ENCODE results near the gene OVOL3.
"Not testable (repeated sequence)": the region's sequence is repeated elsewhere in the genome, so short reads cannot be mapped to it uniquely, and the experiment has no call there.

Gene OVOL3

DNA sequence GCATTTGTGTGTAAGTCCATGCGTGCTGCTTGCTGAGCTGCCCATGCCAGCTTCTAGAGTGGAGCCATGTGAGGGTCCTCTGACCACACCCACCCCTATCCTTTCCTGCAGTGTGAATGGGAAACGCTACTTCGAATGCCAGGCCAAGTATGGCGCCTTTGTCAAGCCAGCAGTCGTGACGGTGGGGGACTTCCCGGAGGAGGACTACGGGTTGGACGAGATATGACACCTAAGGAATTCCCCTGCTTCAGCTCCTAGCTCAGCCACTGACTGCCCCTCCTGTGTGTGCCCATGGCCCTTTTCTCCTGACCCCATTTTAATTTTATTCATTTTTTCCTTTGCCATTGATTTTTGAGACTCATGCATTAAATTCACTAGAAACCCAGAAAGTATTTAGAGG lies 14.6 kb downstream of the OVOL3 start:
- in situ Hi-C loops (cut with MboI; ENCODE audit: low sequenced_read_pairs), result loop anchor here (5.0 kb wide), 1 partner anchor 47 kb away; no protein-coding TSS in a partner anchor

DNA sequence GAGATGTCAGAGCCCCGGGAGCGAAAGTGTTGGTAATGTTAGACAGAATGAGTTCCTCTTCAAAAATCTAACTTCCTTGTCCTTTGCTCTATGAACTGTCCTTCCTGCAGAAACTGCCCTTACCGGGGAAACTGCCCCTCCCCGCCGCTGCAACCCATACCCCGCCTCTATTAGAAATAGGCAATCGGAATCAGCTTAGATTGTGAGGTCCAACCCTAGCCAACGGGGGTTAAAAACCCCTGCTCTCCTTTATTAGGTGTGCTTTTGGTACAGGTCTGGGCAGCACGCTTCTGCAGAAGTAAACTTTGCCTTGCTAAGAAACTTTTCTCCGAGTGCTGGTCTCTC lies 17.4 kb downstream of the OVOL3 start:
- in situ Hi-C loops (cut with MboI; ENCODE audit: low sequenced_read_pairs), result loop anchor here (5.0 kb wide), 1 partner anchor 44 kb away; no protein-coding TSS in a partner anchor

DNA sequence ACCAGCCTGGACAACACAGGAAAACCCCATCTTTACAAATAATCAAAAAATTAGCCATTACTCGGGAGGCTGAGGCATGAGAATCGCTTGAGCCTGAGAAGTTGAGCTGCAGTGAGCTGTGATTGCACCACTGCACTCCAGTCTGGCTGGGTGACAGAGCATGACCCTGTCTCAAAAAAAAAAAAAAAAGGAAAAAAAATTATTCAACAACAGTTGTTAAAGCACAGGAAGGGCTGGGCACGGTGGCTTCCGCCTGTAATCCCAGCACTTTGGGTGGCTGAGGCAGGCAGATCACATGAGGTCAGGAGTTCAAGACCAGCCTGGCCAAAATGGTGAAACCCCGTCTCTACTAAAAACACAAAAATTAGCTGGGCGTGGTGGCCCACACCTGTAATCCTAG lies 20.3 kb downstream of the OVOL3 start:
- in situ Hi-C loops (cut with MboI; ENCODE audit: low sequenced_read_pairs), result not testable (repeated sequence)

DNA sequence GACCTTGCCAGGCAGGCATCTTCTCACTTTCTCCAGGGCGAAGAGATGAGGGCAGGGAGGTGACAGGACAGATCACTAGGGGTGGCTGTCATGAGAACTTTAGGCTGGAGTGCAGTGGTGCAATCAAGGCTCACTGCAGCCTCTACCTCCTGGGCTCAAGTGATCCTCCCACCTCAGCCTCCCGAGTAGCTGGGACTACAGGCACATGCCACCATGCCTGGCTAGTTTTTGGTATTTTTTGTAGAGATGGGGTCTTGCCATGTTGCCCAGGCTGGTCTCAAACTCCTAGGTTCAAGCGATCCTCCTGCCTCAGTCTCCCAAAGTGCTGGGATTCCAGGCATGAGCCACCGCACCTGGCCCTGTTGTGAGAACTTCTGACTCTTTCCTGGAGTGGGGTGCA lies 23.9 kb downstream of the OVOL3 start:
- in situ Hi-C loops (cut with MboI; ENCODE audit: low sequenced_read_pairs), result not testable (repeated sequence)

DNA sequence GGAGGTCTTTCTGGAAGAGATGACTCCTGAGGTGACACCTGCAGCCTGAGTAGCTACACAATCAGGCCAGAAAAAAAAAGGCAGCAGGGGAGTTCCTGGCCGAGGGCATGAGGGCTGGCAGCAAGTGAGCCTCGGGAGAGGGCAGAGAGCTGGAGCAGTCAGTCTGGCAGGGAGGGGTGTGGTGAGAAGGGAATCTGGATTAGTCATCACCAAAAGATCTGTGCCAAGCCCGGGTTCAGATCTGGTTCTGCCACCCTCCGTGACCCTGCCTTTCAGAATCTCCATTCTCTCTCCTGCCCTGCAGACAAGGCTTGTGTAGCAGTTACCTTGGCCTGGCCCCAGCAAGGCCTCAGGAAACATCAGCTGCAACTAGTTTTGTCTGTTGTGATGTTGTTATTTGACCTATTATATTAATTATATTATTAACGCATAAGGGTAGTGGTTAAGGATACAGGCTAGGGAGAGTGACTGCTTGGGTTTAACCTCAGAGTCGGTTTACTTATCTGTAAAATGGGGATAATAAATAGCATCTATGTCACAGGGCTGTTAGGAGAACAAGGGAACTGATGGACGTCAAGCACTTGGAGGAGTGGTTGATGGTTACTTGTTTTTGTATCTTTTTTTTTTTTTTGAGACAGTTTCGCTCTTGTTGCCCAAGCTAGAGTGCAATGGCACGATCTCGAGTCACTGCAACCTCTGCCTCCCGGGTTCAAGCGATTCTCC lies 26.2 kb downstream of the OVOL3 start:
- in situ Hi-C loops (cut with MboI; ENCODE audit: low sequenced_read_pairs), result no loop called here

DNA sequence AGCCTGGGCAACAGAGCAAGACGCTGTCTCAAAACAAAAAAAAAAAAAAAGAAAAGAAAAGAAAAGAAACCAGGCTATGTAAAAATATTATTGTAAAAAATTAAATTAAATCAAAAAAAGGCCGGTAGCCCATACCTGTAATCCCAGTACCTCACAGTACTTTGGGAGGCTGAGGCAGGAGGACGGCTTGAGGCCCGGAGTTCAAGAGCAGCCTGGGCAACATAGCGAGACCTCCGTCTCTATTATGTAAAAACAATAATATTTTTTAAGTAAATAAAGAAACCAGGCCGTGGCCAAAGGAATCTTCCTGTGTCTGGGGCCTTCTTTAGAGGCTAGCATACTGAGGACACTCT lies 28.2 kb downstream of the OVOL3 start:
- in situ Hi-C loops (cut with MboI; ENCODE audit: low sequenced_read_pairs), result no loop called here

DNA sequence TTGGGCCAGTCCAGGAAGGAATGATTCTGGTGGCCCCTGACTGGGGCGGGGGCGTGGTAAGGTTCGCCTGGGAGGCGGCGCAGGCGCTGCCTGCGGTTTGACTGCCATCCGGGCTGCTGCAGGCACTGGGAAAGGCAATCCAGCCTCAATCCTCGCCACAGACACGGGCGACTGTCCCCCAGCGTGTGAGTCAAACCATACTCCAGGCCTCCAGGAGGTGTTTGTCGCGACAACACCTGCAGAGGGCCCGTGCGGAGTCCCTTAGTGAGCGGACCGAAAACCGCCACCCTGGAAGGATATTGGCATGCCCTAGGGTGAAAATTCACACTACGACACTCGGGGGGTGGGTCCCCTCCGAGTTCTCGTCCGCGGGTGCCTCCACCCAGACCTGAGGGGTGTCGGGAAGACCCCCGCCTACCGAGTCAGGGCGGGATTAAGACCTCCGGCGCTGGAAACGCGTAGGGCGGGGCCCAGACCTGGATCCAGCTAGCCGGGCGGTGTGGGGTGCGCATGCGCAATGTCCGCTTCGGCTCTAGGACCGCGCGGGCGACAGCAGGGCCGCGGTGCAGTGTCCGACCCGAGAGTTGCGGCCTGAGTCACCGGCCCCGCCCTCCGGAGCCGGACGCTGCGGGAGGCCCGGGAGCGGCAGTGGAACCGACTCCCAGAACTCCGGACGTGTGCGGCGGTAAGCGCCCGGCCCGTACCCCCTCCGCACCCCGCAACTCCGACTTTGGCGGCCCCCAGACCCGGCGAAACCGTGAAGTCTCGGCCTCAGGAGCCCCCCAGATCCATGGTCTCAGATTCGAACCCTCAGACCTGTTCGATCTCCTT lies 28.7 kb downstream of the OVOL3 start, which contains the start of gene CAPNS1:
TSS of gene CAPNS1 (plus strand) at position 594 of the 831 bp plus-strand sequence. CDS start 946 bp downstream, outside the sequence.
- in situ Hi-C loops (cut with MboI; ENCODE audit: low sequenced_read_pairs), result no loop called here

DNA sequence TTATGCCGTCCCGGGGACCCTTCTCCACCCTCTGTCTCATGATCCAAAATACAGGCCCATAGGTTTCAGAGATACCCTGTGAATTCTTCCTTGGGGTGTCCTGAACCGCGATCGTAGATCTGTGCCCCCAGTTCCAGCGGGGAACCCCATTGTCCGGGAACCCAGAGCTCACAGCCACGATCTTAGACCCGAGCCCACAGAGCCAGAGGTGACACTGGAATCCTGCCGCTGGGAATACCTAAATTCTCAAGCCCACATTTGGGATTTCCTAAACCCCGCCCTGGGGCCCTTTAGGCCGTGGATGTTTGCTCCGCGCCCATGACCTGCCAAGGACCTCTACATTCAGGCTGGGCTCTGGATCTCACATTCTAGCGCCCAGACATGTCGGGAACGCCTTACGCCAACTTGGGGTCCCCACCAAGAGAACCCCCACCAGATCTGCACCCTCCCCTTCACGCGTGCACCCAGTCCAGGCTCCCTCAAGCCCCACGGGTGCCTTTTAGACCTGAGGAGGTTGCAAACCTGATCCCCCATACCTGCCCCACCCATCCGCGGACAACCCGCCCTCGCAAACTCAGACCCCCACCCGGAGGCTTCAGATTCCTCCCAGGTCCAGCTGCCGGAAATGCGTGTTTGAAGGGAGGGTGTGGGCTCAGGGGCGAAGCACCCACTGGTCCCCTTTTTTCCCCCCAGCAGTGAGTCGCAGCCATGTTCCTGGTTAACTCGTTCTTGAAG lies 29.5 kb downstream of the OVOL3 start:
- in situ Hi-C loops (cut with MboI; ENCODE audit: low sequenced_read_pairs), result no loop called here

DNA sequence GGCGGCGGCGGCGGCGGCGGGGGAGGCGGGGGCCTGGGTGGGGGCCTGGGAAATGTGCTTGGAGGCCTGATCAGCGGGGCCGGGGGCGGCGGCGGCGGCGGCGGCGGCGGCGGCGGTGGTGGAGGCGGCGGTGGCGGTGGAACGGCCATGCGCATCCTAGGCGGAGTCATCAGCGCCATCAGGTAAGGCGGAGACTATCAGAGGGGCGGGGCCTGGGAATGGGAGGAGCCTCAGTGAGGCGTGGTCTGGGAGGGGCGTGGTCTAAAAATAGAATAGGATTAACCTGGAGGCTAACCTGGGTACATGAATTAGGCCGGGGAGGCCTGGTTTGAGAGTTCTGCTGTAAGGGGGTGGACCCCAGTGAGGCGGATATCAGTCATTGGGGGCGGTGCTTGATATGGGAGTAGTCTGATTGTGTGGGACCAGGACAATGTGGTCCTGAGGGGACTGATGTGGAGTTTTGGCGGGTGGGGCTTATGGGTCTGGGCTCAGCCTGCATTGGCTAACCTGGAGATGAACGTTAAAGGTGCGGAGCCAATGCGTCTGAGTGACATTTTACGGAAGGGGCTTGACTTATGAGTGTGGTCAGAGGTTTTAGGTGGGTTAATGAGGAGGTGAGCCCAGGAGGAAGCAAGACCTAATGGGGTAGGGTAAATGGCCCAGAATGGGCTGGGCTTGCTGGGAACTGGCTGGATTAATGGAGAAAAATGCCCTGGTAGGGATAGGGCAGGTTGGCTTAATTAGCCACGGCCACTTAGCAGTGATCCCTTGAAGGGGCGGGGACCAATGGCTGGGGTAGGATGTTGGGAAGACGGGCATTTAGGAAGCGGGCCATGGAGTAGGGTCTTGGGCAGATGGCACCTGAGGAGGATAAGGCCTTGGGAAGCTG lies 30.3 kb downstream of the OVOL3 start:
- in situ Hi-C loops (cut with MboI; ENCODE audit: low sequenced_read_pairs), result no loop called here

DNA sequence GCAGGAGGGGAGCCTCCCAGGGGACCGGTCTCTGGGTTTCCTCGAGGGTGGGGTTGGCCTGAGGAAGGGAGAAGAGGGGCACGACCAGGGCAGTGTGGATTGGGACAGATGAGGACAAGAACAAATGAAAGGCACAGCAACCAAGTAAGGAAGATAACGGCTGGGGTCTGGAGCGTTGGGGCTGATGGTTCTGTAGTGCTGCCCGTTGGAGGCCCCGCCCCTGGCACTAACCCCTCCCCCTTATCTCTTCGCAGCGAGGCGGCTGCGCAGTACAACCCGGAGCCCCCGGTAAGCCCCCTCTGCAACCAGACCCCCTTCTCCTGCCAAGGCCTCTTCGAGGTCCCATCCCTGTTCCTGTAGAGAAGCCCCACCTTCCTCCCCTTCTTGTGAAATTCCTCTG lies 31.1 kb downstream of the OVOL3 start:
- in situ Hi-C loops (cut with MboI; ENCODE audit: low sequenced_read_pairs), result no loop called here

DNA sequence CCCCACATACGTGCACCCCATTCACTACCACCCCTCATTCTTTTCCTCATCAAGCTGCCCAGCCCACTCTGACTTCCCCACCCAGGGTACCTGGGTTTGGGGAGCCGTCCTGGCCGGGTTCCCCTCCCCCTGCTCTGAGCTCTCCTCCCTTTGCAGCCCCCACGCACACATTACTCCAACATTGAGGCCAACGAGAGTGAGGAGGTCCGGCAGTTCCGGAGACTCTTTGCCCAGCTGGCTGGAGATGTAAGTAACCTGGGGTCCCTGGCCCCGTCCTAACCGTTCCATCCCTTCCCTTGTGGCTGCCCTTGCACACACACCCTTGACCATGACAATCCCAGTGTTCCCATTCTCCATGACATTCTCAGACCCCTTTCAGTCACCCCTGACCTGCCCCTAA lies 31.6 kb downstream of the OVOL3 start:
- in situ Hi-C loops (cut with MboI; ENCODE audit: low sequenced_read_pairs), result no loop called here

DNA sequence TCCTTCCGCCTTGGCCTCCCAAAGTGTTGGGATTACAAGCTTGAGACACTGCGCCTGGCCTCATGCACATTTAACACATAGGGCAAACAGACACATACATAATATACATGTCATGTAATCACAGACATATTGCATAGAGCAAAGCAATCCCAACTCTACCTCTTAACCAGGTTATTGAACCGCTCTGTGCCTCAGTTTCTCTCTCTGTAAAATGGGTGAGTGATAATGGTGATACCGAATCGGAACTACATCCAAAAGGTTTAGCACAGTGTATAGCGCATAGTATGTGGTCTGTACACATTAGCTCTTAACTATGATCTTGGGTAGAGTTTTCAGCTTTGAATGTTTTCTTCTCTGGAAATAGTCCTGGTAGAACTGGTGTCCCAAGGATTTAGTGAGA lies 33.7 kb downstream of the OVOL3 start:
- in situ Hi-C loops (cut with MboI; ENCODE audit: low sequenced_read_pairs), result no loop called here

DNA sequence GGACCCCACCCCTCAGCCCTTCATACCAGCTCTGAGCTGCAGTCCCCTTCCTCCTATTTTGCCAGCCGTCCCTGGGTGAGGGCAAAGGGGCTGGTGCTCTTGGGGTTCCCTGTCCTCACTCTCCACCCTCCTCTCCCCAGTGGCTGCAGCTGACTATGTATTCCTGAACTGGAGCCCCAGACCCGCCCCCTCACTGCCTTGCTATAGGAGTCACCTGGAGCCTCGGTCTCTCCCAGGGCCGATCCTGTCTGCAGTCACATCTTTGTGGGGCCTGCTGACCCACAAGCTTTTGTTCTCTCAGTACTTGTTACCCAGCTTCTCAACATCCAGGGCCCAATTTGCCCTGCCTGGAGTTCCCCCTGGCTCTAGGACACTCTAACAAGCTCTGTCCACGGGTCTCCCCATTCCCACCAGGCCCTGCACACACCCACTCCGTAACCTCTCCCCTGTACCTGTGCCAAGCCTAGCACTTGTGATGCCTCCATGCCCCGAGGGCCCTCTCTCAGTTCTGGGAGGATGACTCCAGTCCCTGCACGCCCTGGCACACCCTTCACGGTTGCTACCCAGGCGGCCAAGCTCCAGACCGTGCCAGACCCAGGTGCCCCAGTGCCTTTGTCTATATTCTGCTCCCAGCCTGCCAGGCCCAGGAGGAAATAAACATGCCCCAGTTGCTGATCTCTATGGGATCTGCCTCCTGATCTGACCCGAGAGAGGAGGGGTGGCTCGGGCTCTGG lies 38.9 kb downstream of the OVOL3 start:
- in situ Hi-C loops (cut with MboI; ENCODE audit: low sequenced_read_pairs), result no loop called here

DNA sequence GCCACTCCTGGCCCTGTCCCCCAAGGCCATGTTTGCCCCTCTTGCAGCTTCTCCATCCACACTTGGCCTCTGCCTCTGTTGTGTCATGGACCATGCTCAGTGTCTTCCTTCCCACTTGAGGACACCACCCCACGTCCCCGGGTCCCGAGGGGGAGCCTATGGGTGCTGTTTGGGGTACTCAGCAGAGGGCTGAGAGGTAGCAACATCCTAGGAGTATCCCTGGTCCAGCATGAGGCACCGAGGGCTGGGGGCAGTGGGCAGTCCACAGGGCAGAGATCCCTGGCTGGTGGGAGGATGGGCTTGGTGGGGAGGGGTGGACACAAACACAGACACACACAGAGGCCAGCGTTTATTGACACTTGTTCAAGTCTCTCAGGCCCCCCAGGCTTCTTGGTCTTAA lies 39.6 kb downstream of the OVOL3 start:
- in situ Hi-C loops (cut with MboI; ENCODE audit: low sequenced_read_pairs), result no loop called here

DNA sequence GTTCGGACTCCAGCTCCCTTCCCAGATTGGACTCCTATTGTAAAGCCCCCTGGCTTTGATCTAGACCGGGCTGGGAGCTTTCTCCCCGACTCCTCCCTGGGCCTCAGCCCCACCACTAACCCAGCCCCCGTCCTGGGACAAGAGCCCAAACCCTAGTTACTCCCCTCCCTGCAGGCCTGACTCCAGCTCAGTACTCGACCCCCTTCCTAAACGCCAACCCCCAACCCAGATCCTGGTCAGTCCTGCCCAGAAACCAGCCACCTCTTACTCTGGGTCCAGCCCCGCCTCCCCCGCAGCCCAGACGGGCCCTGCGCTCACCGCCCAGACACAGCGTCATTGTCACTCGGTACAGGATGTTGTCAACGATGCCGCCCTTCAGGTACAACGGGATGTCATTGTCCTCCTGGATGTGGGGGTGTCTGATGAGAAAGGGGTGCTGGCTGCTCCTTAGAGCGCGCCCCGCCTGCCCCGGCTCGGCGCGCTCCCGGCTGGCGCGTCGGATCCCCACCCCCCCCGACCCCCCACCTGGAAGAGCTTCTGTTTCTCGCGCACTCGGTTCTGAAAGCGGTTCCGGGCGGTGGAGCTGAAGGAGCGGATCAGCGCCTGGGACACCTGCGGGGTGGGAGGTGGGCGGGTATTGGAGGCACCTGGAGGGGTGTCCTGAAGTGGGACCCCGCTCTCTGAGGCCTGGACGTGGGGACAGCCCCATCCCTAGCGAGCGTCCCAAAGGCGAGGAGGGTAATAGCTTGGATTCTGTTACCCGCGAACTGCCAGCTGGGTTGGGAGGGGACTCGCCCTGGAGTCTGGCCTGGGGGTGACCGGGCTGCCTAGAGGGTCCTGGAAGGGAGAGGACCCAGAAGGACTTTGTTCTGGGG lies 40.4 kb downstream of the OVOL3 start:
- in situ Hi-C loops (cut with MboI; ENCODE audit: low sequenced_read_pairs), result no loop called here

DNA sequence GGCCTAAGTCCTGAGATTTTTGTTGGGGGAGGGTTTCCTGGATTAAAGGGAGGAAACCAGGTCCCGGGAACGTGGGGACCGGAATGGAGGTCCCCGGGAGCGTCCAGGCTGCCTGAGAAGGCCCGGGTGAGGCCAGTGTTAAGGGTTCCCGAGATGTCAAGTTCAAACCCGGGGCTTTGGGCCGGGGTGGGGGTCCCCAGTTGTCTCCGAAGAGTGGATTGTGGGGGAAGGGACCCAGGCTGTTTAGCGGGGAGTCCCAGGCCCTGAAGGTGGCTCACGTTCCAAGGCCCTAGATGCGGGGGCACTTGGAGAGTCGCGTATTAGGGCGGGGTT lies 41.0 kb downstream of the OVOL3 start:
- in situ Hi-C loops (cut with MboI; ENCODE audit: low sequenced_read_pairs), result no loop called here

DNA sequence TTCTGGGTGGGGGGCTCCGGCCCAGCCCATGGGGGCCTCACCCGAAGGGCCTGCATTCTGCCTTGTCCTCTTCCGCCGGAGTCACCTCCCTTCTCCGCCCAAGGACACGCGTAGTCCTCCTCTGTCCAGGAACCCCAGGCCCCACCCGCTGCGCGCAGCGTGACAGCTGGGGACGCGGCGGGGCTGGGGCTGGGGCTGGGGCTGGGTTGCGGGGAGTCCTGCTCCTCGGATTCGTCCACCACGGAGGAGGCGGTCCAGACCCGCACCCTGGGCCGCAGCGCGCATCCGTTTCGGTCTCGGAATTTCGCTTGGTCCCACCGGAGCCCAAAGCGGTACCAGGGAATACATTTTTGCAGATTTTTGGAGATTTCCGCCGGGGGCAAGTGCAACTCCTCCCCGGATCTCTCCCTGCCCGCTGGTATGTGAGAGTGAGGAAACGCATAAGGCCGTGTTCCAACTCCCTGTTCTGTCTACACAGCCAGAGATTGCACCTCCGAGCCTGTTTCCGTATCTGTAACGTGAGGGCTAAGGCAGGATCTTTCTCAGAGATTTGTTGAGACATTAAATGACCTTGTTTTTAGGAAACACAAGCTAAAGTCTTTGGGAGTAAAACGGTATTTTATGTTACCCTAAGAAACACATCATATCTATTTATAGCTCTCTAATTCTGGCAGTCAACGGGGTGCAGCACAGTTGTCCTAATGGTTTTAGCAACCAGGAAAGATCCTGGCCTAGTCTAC lies 41.6 kb downstream of the OVOL3 start, which contains the start of gene COX7A1:
TSS of gene COX7A1 (minus strand) at position 96 of the 740 bp plus-strand sequence. CDS start at position 56, 40 bp downstream.
- in situ Hi-C loops (cut with MboI; ENCODE audit: low sequenced_read_pairs), result no loop called here

DNA sequence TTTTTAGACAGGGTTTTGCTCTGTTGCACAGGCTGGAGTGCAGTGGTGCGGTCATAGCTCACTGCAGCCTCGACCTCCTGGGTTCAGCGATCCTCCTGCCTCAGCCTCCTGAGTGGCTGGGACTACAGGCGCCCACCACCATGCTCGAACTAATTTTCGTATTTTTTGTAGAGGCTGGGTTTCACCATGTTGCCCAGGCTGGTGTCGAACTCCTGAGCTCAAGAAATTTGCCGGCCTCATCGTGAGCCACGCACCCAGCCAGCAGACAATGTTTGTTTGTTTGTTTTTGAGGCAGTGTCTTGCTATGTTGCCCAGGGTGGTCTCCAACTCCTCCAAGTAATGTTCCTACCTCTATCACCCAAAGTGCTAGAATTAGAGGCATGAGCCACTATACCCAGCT lies 42.2 kb downstream of the OVOL3 start:
- in situ Hi-C loops (cut with MboI; ENCODE audit: low sequenced_read_pairs), result no loop called here

All from HL-60/S4 (cell line).